CD4-positive, alpha-beta T cell treated with Interleukin-6 for 4 hours (primary cell): Measurements from ENCODE around the gene ZNF366.

ENCODE experiments used
- DNase-seq: peaks from one replicate; pipeline ENCODE4 v3.0.0-alpha.2; 2020; ENCODE audit warnings: mixed read lengths

The ZNF366 gene

DNA sequence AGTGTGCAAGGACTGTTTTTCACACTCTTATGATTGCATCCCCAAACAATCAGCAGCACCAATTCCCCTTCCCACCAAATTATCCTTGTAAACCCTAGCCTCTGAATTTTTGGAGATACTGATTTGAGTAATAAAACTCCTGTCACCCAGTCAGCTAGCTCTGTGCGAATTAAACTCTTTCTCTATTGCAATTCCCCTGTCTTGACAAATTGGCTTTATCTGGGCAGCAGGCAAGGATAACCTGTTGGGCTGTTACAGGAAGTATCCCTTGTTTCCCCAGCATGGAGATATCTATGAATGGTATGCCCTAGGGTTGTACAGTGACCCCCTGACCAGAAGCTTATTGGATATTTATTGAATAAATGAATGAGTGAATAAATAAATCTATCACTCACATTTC, 106.3 kb downstream of the ZNF366 start:
- no peak for DNase-seq

GRCh38 chr5:72397836-72398235, 109.4 kb downstream of the ZNF366 start:
- no peak for DNase-seq

DNA sequence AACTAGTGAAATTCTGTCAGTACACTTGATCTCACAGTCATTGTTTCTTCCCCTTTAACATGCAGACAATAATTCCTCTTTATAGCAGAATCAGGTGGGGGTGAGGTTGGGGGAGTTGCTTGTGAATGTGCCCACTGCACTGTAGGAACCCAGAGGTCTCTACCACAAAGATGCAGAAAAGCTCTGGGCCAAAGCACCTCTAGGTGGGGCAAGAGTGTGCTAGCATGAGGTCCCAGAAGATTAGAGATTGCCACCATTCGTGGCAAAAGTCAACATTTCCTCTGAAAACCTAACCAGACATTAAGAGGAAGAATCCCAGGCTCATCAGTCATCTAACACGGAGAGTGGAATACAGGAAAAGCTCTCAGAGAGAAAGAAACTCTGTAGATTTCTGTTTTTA, 112.5 kb downstream of the ZNF366 start:
- DNase-seq, result no peak

GRCh38 chr5:72393052-72393451, 114.2 kb downstream of the ZNF366 start:
- DNase-seq, result no peak
